NCI-H1105 (cell line): ENCODE results near the gene CCNL2.
"Not testable (repeated sequence)": the region's sequence is repeated elsewhere in the genome, so short reads cannot be mapped to it uniquely, and the experiment has no call there.

ENCODE experiments used
- DNase-seq: peaks from one replicate; lab custom pipeline; 2025; lab: John Stamatoyannopoulos, UW

CCNL2 gene

DNA sequence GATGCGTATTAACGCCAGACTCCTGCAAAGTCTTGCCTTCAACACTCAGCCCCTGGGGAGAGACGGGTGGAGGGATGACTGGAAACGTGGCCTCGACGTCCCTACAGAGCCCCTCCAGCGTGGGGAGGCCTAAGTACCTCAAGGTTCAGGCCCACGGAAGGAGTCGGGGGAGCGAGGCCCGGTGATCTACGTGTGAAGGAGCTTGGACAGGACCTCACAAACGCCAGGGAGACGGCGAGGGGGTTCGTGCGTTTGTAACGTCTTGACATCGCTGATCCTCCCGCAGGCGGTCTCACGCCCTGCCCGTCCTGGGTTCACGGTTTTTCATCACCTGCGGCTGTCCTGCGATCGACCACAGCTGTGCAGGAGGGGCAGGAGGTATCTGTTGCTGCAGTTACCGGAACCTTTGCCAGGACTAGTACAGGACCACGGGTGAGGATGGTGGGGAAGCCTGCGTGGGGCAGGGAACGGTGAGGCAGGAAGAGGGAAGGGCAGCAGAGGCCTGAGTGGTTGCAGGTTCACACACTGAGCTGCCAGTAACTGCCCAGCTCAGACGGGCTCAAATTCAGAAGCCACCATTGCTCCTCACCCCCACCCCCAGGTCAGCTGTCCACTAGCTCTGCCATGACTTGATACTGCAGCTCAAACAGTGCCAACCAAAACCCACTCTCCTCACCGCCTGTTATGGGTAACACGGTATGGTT lies 889 bp upstream of the CCNL2 start:
- no peak for DNase-seq

- no peak for DNase-seq
Observed at GRCh38 chr1:1398677-1399186, 403 bp downstream of the CCNL2 start.

DNA sequence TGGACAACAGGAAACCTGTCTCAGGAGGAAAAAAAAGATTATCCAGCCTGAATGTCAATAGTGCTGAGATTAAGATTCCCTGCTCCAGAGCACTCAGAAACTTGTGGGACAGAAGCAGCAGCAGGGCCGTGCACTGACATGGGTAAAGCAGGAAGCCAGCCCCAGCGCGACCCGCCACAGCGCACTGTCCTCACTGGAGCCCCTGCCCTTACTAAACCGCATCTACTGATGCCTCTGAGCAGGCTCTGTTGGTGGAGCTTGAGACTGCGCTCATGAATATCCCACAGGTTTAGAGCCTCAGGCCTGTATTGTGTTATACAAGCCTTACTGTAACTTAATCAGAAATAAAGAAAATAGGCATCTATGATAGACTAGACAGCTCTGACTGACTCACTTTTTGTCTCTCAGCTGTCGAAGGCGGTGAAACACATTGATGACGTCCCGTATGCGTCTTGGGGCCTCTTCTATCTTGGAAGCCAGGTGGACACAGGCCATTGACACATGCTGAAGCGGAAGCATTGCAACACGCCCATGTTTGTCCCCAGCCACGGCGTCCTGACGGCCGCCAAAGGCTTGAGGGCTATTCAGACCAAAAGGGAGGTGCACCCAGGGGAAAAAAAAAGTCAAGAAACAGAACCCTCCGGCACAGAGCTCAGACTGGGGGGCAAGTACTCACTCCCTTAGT lies 1.2 kb downstream of the CCNL2 start:
- no peak for DNase-seq

DNA sequence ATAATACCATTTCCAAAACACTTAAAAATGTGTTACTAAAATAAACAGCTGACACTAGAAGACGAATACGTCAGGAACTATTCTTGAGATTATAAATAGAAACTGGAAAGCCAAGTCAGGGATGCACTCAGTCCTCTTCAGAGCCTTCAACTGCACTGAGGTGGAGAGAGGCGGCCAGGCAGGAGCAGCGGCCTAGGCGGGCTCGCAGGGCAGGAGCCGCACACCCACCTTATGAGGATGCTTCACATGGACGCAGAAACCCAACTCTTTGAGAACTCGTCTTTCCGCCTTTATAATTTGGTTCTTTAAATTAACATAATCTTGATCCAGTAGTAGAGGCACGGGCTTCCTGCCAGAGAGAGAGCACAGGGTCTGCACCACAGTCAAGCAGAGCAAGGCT lies 4.0 kb downstream of the CCNL2 start:
- no peak for DNase-seq

DNA sequence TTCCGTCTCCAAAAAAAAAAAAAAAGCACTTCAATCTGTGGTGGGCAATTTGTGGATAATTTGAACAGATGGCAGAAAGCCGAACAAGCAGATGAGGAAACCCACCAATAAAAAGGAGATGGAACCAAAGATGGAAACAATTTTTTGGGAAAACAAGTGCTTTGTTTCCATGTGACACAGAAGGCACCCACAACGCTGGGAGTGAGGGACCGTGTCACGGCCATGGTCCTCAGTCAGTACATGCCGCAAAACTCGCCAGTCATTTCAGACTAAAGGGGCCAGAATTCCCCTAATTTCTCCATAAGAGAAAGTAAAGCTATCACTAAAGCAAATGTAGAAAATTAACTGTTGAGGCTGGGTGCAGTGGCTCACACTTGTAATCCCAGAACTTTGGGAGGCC lies 5.0 kb downstream of the CCNL2 start:
- no peak for DNase-seq

- no peak for DNase-seq
Observed at GRCh38 chr1:1393428-1393827, 5.7 kb downstream of the CCNL2 start.

DNA sequence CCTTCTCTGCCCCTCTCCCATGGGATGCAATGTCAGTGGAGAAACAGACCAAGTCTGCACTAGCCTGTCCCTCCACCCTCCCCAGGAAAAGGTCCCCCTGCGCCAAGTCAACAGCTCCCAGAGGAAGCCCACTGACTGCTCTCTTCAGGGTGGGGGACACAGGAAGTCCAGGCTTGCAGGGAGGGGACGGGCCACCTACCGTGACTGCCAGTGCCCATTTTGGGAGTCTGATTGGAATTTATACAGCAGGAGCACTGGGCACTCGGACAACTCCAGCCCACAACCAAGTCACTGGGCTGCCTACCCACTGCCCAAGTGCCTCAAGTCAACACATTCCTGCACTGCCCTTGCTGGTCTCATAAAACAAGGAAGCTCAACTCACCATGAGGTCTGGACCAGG lies 6.1 kb downstream of the CCNL2 start:
- no peak for DNase-seq

- DNase-seq: no peak
Observed at GRCh38 chr1:1391225-1391624, 7.9 kb downstream of the CCNL2 start.

- DNase-seq: no peak
Observed at GRCh38 chr1:1390675-1391074, 8.5 kb downstream of the CCNL2 start.

- DNase-seq: no peak
Observed at GRCh38 chr1:1388078-1388472, 11.1 kb downstream of the CCNL2 start.

GRCh38 chr1:1387098-1388077 lies 11.7 kb downstream of the CCNL2 start:
- no peak for DNase-seq

- DNase-seq: no peak
Observed at GRCh38 chr1:1385931-1386330, 13.2 kb downstream of the CCNL2 start.

DNA sequence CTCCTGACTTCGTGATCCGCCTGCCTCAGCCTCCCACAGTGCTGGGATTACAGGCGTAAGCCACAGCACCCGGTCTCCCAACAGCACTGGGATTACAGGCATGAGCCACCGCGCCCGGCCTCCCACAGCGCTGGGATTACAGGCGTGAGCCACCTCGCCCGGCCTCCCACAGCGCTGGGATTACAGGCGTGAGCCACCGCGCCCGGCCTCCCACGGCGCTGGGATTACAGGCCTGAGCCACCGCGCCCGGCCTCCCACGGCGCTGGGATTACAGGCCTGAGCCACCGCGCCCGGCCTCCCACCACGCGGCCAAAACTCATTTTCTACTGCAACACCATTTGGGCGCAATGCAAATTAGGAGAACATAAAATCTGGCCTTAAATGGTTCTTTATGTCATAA lies 13.8 kb downstream of the CCNL2 start:
- not testable (repeated sequence) for DNase-seq

GRCh38 chr1:1381294-1381693 lies 17.8 kb downstream of the CCNL2 start:
- DNase-seq: no peak

GRCh38 chr1:1380860-1381259 lies 18.3 kb downstream of the CCNL2 start:
- DNase-seq: no peak

- DNase-seq: no peak
Observed at GRCh38 chr1:1377540-1378205, 21.5 kb downstream of the CCNL2 start.

DNA sequence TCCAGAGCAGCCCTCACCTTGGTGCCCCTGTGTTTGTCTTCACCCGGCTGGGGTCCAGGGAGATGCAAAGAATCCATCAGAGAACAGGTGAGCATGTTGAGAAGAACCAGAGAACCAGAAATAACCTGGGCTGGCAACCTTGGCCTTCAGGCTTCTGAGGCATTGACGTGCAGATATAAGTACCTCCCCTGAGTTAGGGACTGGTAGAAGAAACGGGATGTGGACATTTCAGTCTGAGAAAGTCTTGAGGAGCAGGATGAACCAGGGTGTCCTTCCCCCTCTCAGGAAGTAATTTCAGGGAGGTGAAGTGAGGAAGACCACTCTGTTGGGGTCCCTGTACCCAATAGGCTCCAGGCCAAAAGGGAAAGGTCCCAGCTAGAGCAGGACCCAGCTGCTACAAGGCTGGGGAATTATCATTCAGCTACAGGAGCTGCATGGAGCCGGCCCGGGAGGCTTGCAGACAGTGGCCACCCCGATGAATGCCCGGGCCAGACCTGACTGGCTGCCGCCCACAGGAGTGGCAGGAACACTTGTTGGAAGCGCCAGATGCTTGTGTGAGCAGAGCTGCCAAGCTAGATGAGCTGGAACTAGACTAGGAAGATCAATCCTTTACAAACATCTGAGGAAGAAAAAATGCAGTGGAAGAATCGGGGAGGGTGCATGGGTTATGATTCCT lies 22.4 kb downstream of the CCNL2 start:
- no peak for DNase-seq

DNA sequence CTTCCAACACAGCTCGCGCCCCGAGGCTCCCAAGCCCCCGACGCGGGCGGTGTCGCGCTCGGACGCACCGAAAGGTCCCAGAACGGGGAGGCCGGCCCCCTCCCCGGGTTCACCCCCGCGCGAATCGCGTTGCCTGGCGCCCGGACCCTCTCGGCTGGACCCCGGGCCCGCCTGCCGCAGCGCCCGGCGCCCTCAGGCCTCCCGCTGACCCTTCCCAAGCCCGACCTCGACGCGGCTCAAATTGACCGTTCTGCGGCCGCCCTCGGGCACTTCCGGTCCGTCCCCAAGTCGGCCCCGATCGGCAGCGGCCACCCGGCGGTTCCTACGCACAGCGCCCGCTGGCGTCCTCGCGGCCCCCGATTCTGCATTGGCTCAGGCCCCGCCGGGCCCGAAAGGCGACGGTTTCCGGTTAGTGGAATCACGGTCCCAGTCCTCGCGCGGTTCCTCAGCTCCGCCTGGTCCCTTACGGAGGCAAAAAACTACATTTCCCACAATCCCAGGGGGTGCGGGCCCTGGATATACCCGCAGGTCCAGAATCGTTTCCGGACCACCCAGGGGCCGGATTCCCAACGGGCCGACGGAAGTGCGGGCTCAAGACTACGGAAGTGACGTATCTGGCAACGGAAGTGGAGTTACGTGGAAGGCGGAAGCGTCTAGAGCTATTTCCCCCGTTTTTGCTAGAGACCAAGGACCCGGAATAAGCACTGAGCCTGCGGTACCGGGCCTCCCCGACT lies 24.0 kb downstream of the CCNL2 start, which contains the start of gene AURKAIP1:
Gene AURKAIP1 (minus strand): TSS at position 279 of the 734 bp plus-strand sequence. CDS start 451 bp downstream, outside the sequence.
- peak; percentile 99 for DNase-seq

DNA sequence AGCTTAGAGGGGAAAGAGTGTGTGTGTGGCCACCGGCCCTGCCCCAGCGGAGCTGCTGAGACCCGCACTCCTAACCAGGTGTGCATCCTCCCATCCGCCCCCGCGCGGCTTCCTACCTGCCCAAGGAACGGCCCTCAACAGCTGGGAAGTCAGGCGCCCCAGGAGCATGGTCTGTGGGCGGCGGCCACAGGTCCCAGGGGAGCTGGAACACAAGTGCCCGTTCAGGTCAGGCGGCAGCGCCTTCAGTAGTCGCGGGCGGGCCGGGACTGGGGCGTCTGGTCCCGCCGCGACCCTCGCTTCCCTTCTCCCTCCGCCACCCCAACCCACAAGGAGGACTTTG lies 24.6 kb downstream of the CCNL2 start:
- no peak for DNase-seq

DNA sequence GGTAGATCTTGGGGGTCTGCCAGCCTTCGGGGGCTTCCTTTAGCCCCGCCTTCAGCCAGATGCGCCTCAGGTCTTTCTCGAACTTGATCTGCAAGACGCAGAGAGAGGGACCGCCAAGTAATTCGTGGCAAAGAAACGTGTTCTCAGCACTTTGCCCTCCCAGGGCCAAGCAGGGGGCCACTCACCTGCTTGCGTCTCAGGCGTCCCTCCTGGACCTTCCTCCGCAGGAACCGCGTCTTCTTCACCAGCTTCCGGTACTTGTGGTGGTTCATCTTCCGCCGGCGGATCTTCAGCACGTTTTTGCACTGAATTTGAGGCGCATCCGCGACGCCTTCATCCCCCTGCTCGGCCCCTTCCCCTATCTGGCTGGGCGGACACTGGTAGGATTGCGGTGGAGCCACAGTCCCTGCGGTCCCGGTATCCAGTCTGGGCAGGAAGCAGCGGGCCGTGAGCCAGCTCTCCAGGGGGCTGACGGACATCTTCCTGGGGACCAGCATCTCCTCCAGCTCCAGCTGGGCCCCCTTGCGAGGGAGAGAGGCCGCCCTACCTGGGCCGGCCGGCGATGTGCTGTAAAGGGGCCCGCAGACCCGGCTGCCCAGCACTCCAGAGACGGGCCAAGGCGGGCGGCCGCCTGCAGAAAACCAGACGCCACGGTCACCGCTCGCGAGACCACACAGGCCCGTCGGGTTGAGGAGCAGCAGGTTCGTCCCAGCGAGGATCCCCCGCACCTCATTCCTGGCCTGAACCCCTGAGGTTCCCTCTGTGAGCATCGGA lies 25.1 kb downstream of the CCNL2 start:
- no peak for DNase-seq
